BE2C (cell line): ENCODE measurements around the gene SDF4.
"Not testable (repeated sequence)": the region's sequence is repeated elsewhere in the genome, so short reads cannot be mapped to it uniquely, and the experiment has no call there.

Experiments used
- DNase-seq: peaks from one replicate; pipeline ENCODE4 v3.0.0-alpha.2; 2020
- H3K27me3 ChIP-seq: fragments of 250-450 bp; sonication (Bioruptor Pico); 2 replicates; pipeline ENCODE4 v1.5.1; 2020; ENCODE audit warnings: mild to moderate bottlenecking
- H3K36me3 ChIP-seq: fragments of 250-450 bp; sonication (Bioruptor Pico); 2 replicates; pipeline ENCODE4 v1.5.1; 2020; ENCODE audit warnings: mild to moderate bottlenecking
- H3K4me1 ChIP-seq: fragments of 250-450 bp; sonication (Bioruptor Pico); 2 replicates; pipeline ENCODE4 v1.5.1; 2020
- H3K4me3 ChIP-seq: 2 replicates; pipeline ENCODE4 v1.5.1; 2011; ENCODE audit warnings: low read depth, low read length
- H3K9me3 ChIP-seq: fragments of 250-450 bp; sonication (Bioruptor Pico); 2 replicates; pipeline ENCODE4 v1.5.1; 2020
- CTCF ChIP-seq: IDR thresholded peaks from 2 replicates; pipeline ENCODE4 v1.5.1; 2012; ENCODE audit warnings: mild to moderate bottlenecking, low read depth, low read length

SDF4 gene

GRCh38 chr1:1177452-1178206 lies 54.2 kb downstream of the SDF4 start:
- no peaks in the 10 kb centered on the region for H3K9me3 ChIP-seq
- TF ChIP-seq CTCF, result no peak
- H3K4me3 ChIP-seq, result no peak overlapping the region
- peak; percentile 4 for DNase-seq
- H3K36me3 ChIP-seq, result no peaks in the 10 kb centered on the region
- H3K27me3 ChIP-seq, result peaks cover 33% of the 10 kb centered on the region
- H3K4me1 ChIP-seq, result no peaks in the 10 kb centered on the region

- Histone ChIP-seq H3K36me3 (no peaks in the 10 kb centered on the region), H3K27me3 (peaks cover 36% of the 10 kb centered on the region), H3K9me3 (no peaks in the 10 kb centered on the region), H3K4me3 (no peak overlapping the region), H3K4me1 (no peaks in the 10 kb centered on the region)
- no peak for TF ChIP-seq CTCF
- DNase-seq, result no peak
Observed at GRCh38 chr1:1176931-1177330, 54.9 kb downstream of the SDF4 start.

DNA sequence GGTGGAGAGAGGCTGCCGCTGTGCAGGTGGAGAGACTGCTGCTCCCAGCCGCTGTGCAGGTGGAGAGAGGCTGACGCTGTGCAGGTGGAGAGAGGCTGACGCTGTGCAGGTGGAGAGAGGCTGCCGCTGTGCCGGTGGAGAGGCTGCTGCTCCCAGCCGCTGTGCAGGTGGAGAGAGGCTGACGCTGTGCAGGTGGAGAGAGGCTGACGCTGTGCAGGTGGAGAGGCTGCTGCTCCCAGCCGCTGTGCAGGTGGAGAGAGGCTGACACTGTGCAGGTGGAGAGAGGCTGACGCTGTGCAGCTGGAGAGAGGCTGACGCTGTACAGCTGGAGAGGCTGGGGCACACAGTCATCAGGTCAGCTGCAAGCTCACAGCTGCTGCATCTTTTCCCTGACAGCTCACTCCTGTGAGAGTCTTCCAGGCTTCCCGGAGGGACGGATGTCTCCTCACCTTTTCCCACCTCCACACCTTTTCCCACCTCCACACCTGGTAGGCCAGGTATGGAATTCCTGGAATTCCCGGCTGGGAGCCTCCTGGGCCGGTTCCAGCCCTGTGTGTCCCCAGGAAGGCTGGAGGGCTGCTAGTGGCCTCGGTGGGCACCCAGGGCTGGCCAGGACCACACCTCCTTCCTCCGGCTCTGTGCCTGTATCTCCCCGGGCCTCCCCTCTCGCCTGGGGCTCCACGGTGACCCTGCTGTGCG lies 55.6 kb downstream of the SDF4 start:
- not testable (repeated sequence) for H3K4me3 ChIP-seq, H3K36me3 ChIP-seq, H3K4me1 ChIP-seq, H3K9me3 ChIP-seq
- peak; percentile 8 for DNase-seq
- peaks cover 38% of the 10 kb centered on the region for H3K27me3 ChIP-seq

- DNase-seq, result peak; percentile 3
- peaks cover 43% of the 10 kb centered on the region for H3K27me3 ChIP-seq
Observed at GRCh38 chr1:1175221-1176062, 56.4 kb downstream of the SDF4 start.

GRCh38 chr1:1173793-1174415 lies 57.9 kb downstream of the SDF4 start, which contains the start of gene TTLL10:
Gene TTLL10, plus strand, starts transcription at chr1:1173880. Its CDS starts 5,336 bp downstream, at chr1:1179216.
- Histone ChIP-seq H3K4me3 (no peak within 1 kb of the TSS), H3K4me1 (no peaks in the 10 kb centered on the region), H3K36me3 (no peaks in the 10 kb centered on the region), H3K27me3 (peaks cover 52% of the 10 kb centered on the region), H3K9me3 (no peaks in the 10 kb centered on the region)
- DNase-seq, result peak; percentile 36
- no peak for TF ChIP-seq CTCF

More at GRCh38 chr1:1175221-1176062, 56.4 kb downstream of the SDF4 start:
- Histone ChIP-seq H3K4me3 (no peak overlapping the region), H3K4me1 (no peaks in the 10 kb centered on the region), H3K36me3 (no peaks in the 10 kb centered on the region), H3K9me3 (no peaks in the 10 kb centered on the region)
- no peak for TF ChIP-seq CTCF
